HFFc6 (cell line): ENCODE measurements around the gene RAD51D. TPM values are rescaled to one million over a fixed set of nuclear protein-coding genes. Genes with fewer than 3 reads are reported as not detected.
A peak's percentile ranks its signal among the peaks of the same experiment; 100 is the strongest.

Source experiments
- DNase-seq: peaks from one replicate; pipeline ENCODE4 v3.0.0-alpha.2; 2018
- H3K27ac Mint-ChIP-seq: 2 replicates; pipeline ENCODE4 v1.8.0; 2020; ENCODE audit warnings: mild to moderate bottlenecking, mixed read lengths
- H3K27me3 Mint-ChIP-seq: 2 replicates; pipeline ENCODE4 v1.8.0; 2021; ENCODE audit warnings: mild to moderate bottlenecking, moderate library complexity, mixed read lengths; ENCODE audit not compliant: insufficient read depth
- H3K36me3 Mint-ChIP-seq: 2 replicates; pipeline ENCODE4 v1.8.0; 2021; ENCODE audit warnings: low read depth, mixed read lengths
- H3K4me1 Mint-ChIP-seq: 2 replicates; pipeline ENCODE4 v1.8.0; 2020; ENCODE audit warnings: low read depth, mixed read lengths
- H3K4me3 Mint-ChIP-seq: 2 replicates; pipeline ENCODE4 v1.8.0; 2020; ENCODE audit warnings: mild to moderate bottlenecking, moderate library complexity, mixed read lengths
- H3K9me3 Mint-ChIP-seq: 2 replicates; pipeline ENCODE4 v1.8.0; 2020; ENCODE audit warnings: mild to moderate bottlenecking, mixed read lengths
- CTCF ChIP-seq: fragments of 200-600 bp; sonication (generic); IDR thresholded peaks from 2 replicates; pipeline ENCODE4 v1.5.0; 2021; ENCODE audit warnings: antibody characterized with exemption, mild to moderate bottlenecking
- long read RNA-seq: library from polyadenylated mRNA; unstranded; transcript quantifications from one replicate; pipeline ENCODE4 v2.0.0, GENCODE V29; 2019
- total RNA-seq, 6 experiments: library from RNA; stranded (reverse); fragmentation: NEBNext Ultra II Directional; extraction: Animal tissue kit (Norgen Biotek cat#: 25700); gene quantifications; 2 replicates in 1 of 6; 3 replicates in 5 of 6; pipeline ENCODE4 v1.2.3, GENCODE V29; 2021

The RAD51D gene
- total RNA-seq = 10 to 100 TPM in 5 of 6 experiments, 1 to 10 TPM in 1; 8.9 to 14.1 (median 12.7) TPM
- long read RNA-seq, full-length matches to known transcripts = 6 of 8 reads
- long read RNA-seq, partial matches to known transcripts = 1 of 8 reads
- long read RNA-seq, other reads (novel, unspliced or antisense) = 1 of 8 reads

GRCh38 chr17:35119370-35120165 is at the start of gene RAD51D:
Gene RAD51D (minus strand): TSS chr17:35119860. CDS start chr17:35119613, 247 bp downstream.
- Mint-ChIP-seq H3K36me3 (peaks cover 7% of the 10 kb centered on the region; the same call in 1 of the 2 replicates), H3K27me3 (peaks cover 2% of the 10 kb centered on the region), H3K27ac (peak within 1 kb of the TSS; percentile 87), H3K9me3 (no peaks in the 10 kb centered on the region), H3K4me3 (peak within 1 kb of the TSS; percentile 96), H3K4me1 (peaks cover 37% of the 10 kb centered on the region)
- peak; percentile 30 for DNase-seq
- peak; percentile 98 for TF ChIP-seq CTCF

- Mint-ChIP-seq H3K4me3 (no peak overlapping the region), H3K4me1 (peaks cover 18% of the 10 kb centered on the region), H3K36me3 (no peaks in the 10 kb centered on the region), H3K27ac (no peak overlapping the region), H3K27me3 (peaks cover 9% of the 10 kb centered on the region), H3K9me3 (no peaks in the 10 kb centered on the region)
- peak; percentile 56 for DNase-seq
- TF ChIP-seq CTCF = no peak
These were observed 48.0 kb upstream of the RAD51D start for GRCh38 chr17:35167666-35168065.

- Mint-ChIP-seq H3K27me3 (peaks cover 11% of the 10 kb centered on the region), H3K4me1 (peaks cover 18% of the 10 kb centered on the region), H3K9me3 (no peaks in the 10 kb centered on the region), H3K36me3 (no peaks in the 10 kb centered on the region), H3K27ac (no peak overlapping the region), H3K4me3 (no peak overlapping the region)
- no peak for DNase-seq
- no peak for TF ChIP-seq CTCF
These were observed 47.4 kb upstream of the RAD51D start for GRCh38 chr17:35167046-35167445.

GRCh38 chr17:35166526-35166925 is 46.9 kb upstream of the RAD51D start:
- Mint-ChIP-seq H3K9me3 (no peaks in the 10 kb centered on the region), H3K36me3 (no peaks in the 10 kb centered on the region), H3K27ac (no peak overlapping the region), H3K4me3 (no peak overlapping the region), H3K4me1 (peaks cover 12% of the 10 kb centered on the region), H3K27me3 (peaks cover 13% of the 10 kb centered on the region)
- DNase-seq = no peak
- no peak for TF ChIP-seq CTCF

- TF ChIP-seq CTCF = no peak
- DNase-seq = no peak
- peaks cover 10% of the 10 kb centered on the region for H3K27me3 Mint-ChIP-seq
- no peaks in the 10 kb centered on the region for H3K36me3 Mint-ChIP-seq
- H3K27ac Mint-ChIP-seq = no peak overlapping the region
- peaks cover 11% of the 10 kb centered on the region for H3K4me1 Mint-ChIP-seq
- H3K4me3 Mint-ChIP-seq = no peak overlapping the region
- no peaks in the 10 kb centered on the region for H3K9me3 Mint-ChIP-seq
These were observed 45.1 kb upstream of the RAD51D start for GRCh38 chr17:35164716-35165115.
